Type B pancreatic cell (in vitro differentiated cells): ENCODE data around the gene MTFMT. TPM values are rescaled to one million over a fixed set of nuclear protein-coding genes. Genes with fewer than 3 reads are reported as not detected.

Experiments
- DNase-seq: peaks from one replicate; pipeline ENCODE4 v3.0.0; 2021; ENCODE audit warnings: mixed read lengths; ENCODE audit not compliant: unreplicated experiment; ENCODE audit errors: extremely low spot score
- H3K27ac Mint-ChIP-seq: 2 replicates; pipeline ENCODE4 v1.8.0; 2021; ENCODE audit warnings: mild to moderate bottlenecking, mixed read lengths
- H3K27me3 Mint-ChIP-seq: 2 replicates; pipeline ENCODE4 v1.8.0; 2021; ENCODE audit warnings: mixed read lengths
- H3K36me3 Mint-ChIP-seq: 2 replicates; pipeline ENCODE4 v1.8.0; 2021; ENCODE audit warnings: mixed read lengths
- H3K4me1 Mint-ChIP-seq: one replicate; pipeline ENCODE4 v1.8.0; 2021; ENCODE audit warnings: mixed read lengths; ENCODE audit not compliant: unreplicated experiment
- H3K4me3 Mint-ChIP-seq: 2 replicates; pipeline ENCODE4 v1.8.0; 2021; ENCODE audit warnings: mild to moderate bottlenecking, mixed read lengths
- H3K9me3 Mint-ChIP-seq: 2 replicates; pipeline ENCODE4 v1.8.0; 2021; ENCODE audit warnings: mixed read lengths
- CTCF ChIP-seq: fragments of 200-600 bp; sonication (generic); conservative IDR thresholded peaks from 2 replicates; pipeline ENCODE4 v1.5.0; 2021; ENCODE audit warnings: antibody characterized with exemption, mild to moderate bottlenecking
- total RNA-seq: library from RNA; stranded (reverse); gene quantifications from 2 replicates; pipeline ENCODE4 v1.2.1, GENCODE V29; 2021; ENCODE audit warnings: low replicate concordance

MTFMT gene
- total RNA-seq, 1 donor from 2014 or later: 19.5 TPM

- Mint-ChIP-seq H3K27ac (no peak overlapping the region), H3K36me3 (peaks cover under 1% of the 10 kb centered on the region), H3K27me3 (no peaks in the 10 kb centered on the region), H3K4me1 (no peaks in the 10 kb centered on the region), H3K4me3 (no peak overlapping the region), H3K9me3 (no peaks in the 10 kb centered on the region)
- no peak for DNase-seq
- no peak for TF ChIP-seq CTCF
These were observed 31.6 kb downstream of the MTFMT start for GRCh38 chr15:64997745-64998375.

GRCh38 chr15:64997066-64997465, 32.4 kb downstream of the MTFMT start:
- Mint-ChIP-seq H3K4me1 (no peaks in the 10 kb centered on the region), H3K27me3 (no peaks in the 10 kb centered on the region), H3K9me3 (no peaks in the 10 kb centered on the region), H3K36me3 (no peaks in the 10 kb centered on the region), H3K4me3 (no peak overlapping the region), H3K27ac (no peak overlapping the region)
- DNase-seq: no peak
- TF ChIP-seq CTCF: no peak

GRCh38 chr15:64993290-64993689, 36.1 kb downstream of the MTFMT start:
- Mint-ChIP-seq H3K27me3 (no peaks in the 10 kb centered on the region), H3K4me1 (peaks cover 13% of the 10 kb centered on the region), H3K36me3 (no peaks in the 10 kb centered on the region), H3K4me3 (no peak overlapping the region), H3K9me3 (no peaks in the 10 kb centered on the region), H3K27ac (no peak overlapping the region)
- no peak for TF ChIP-seq CTCF
- DNase-seq: no peak

GRCh38 chr15:64991536-64992135, 37.8 kb downstream of the MTFMT start:
- TF ChIP-seq CTCF: no peak
- no peak for DNase-seq
- peaks cover 24% of the 10 kb centered on the region for H3K4me1 Mint-ChIP-seq
- H3K9me3 Mint-ChIP-seq: no peaks in the 10 kb centered on the region
- no peak overlapping the region for H3K4me3 Mint-ChIP-seq
- no peak overlapping the region for H3K27ac Mint-ChIP-seq
- H3K36me3 Mint-ChIP-seq: peaks cover 4% of the 10 kb centered on the region
- H3K27me3 Mint-ChIP-seq: no peaks in the 10 kb centered on the region

- no peak for DNase-seq
- no peaks in the 10 kb centered on the region for H3K9me3 Mint-ChIP-seq
- H3K36me3 Mint-ChIP-seq: peaks cover 4% of the 10 kb centered on the region
- H3K27me3 Mint-ChIP-seq: no peaks in the 10 kb centered on the region
- H3K4me1 Mint-ChIP-seq: peaks cover 31% of the 10 kb centered on the region
- peak overlapping the region; percentile 100 for H3K4me3 Mint-ChIP-seq
- no peak for TF ChIP-seq CTCF
- H3K27ac Mint-ChIP-seq: peak overlapping the region; percentile 83
These were observed 39.3 kb downstream of the MTFMT start for GRCh38 chr15:64990168-64990470.
